Prostate gland (tissue), 2 donors: ENCODE data around the gene SCAPER. TPM values are rescaled to one million over a fixed set of nuclear protein-coding genes. Genes with fewer than 3 reads are reported as not detected.
A peak's percentile ranks its signal among the peaks of the same experiment; 100 is the strongest.

Experiments used
- DNase-seq: peaks from one replicate; pipeline ENCODE4 v3.0.0-alpha.2; 2019; ENCODE audit warnings: low spot score
- H3K27ac ChIP-seq, 2 donors: fragments of 200-600 bp; sonication (generic); 2 replicates each; pipeline ENCODE4 v1.5.1; 2017 to 2019
- H3K27me3 ChIP-seq: fragments of 200-600 bp; sonication (generic); replicated peaks from 2 replicates; pipeline ENCODE4 v1.5.1; 2019; ENCODE audit not compliant: insufficient read depth
- H3K36me3 ChIP-seq, 2 donors: fragments of 200-600 bp; sonication (generic); 1 replicate in 1 of 2; 2 replicates in 1 of 2; pipeline versions ENCODE4 v1.5.1 to v1.8.1; 2017 to 2019
- H3K4me1 ChIP-seq: fragments of 200-600 bp; sonication (generic); replicated peaks from 2 replicates; pipeline ENCODE4 v1.5.1; 2019
- H3K4me3 ChIP-seq, 2 donors: fragments of 200-600 bp; sonication (generic); 2 replicates each; pipeline ENCODE4 v1.5.1; 2017 to 2019
- H3K9me3 ChIP-seq: fragments of 200-600 bp; sonication (generic); 2 replicates; pipeline ENCODE4 v1.5.1; 2017
- POLR2A ChIP-seq: fragments of 450-650 bp; IDR thresholded peaks from one replicate; pipeline ENCODE4 v1.6.1; 2016; ENCODE audit warnings: antibody characterized with exemption, mild to moderate bottlenecking
- POLR2AphosphoS5 ChIP-seq: sonication (generic); formaldehyde crosslinking; IDR thresholded peaks from one replicate; pipeline ENCODE4 v1.6.1; 2017; ENCODE audit warnings: antibody characterized with exemption
- WGBS: methylation state at CpG from one replicate; pipeline ENCODE4 v1.1.5; 2018; 5-methylcytosine and 5-hydroxymethylcytosine counted together
- intact Hi-C: fragments of 100-400 bp; cut with DNase I; formaldehyde crosslinking; loops from one replicate; pipeline ENCODE4 v1.14.2; 2022
- total RNA-seq, 2 donors: library from RNA; depleted of rRNA; stranded (reverse); fragments of >200 nt; gene quantifications; one replicate each; pipeline ENCODE4 v1.1.0, GENCODE V29; 2016
- TF ChIP-seq, protein P1 (sequence below), 4 experiments: fragments of 200-600 bp in 2 of 4; fragments of 450-650 bp in 2 of 4; sonication (generic) in 2 of 4; IDR thresholded peaks; 1 replicate in 3 of 4; 2 replicates in 1 of 4; pipeline ENCODE4 v1.5.1; 2016 to 2019; ENCODE audit warnings: antibody characterized with exemption in 4 of 4, mild to moderate bottlenecking in 2 of 4, moderate library complexity in 2 of 4

Gene SCAPER
- total RNA-seq, 2 donors from 2014 or later = 19.1 to 38.9 TPM

DNA sequence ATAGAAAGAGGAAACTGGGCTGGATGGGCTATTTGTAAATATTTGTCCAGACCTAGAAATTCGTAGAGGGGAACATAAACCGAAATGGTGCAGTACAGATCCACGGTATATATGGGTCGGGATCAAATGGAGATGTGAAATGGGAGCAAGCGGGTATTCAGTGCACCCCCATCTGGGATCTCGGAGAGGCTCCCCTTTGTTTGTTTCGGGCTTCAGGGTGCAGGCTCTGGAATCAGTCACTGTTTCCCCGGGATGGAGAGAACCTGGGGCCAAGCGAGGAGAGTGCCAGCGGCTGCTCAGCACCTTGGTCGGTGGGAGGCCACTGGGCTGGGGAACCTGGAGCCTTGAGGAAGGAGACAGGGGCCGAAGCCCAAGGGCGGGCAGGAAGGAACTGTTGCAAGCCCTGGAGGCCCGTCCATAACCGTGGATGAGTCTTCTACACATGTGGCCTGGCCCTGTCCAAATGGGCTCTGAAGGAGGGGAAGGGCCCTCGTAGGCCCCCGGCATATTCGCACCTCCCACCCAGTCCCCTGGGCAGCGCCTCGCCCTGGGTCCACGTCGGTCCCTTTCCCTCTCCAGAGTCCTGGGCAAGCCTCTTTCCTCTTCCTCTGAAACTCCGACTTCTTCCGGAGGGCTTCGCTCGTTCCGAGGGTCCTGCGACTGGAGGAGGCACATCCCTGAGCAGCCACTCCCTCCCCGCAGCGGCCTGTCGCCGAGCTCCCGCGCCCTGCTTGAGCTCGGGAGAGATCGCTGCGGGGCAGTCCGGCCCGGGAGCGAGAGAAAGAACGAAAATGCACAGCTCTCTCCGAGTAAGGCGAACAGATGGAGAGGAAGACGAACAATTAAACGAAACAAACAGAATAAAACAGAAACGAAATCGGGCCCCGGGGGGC, 565.6 kb downstream of the SCAPER start:
- no peak for DNase-seq
- TF ChIP-seq POLR2A (no peak), POLR2AphosphoS5 (no peak)
- TF ChIP-seq, protein P1, sequence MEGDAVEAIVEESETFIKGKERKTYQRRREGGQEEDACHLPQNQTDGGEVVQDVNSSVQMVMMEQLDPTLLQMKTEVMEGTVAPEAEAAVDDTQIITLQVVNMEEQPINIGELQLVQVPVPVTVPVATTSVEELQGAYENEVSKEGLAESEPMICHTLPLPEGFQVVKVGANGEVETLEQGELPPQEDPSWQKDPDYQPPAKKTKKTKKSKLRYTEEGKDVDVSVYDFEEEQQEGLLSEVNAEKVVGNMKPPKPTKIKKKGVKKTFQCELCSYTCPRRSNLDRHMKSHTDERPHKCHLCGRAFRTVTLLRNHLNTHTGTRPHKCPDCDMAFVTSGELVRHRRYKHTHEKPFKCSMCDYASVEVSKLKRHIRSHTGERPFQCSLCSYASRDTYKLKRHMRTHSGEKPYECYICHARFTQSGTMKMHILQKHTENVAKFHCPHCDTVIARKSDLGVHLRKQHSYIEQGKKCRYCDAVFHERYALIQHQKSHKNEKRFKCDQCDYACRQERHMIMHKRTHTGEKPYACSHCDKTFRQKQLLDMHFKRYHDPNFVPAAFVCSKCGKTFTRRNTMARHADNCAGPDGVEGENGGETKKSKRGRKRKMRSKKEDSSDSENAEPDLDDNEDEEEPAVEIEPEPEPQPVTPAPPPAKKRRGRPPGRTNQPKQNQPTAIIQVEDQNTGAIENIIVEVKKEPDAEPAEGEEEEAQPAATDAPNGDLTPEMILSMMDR (IDR thresholded peaks at IDR 0.05) = no peak
- peaks cover 7% of the 10 kb centered on the region for H3K4me1 ChIP-seq
- peak overlapping the region; percentile 17 to 21 for H3K4me3 ChIP-seq
- intact Hi-C loops = no loop called here
- no peaks in the 10 kb centered on the region for H3K36me3 ChIP-seq
- peak overlapping the region; percentile 41 to 53 for H3K27ac ChIP-seq
- 17% methylated on average over 48 of the region's 48 CpGs for WGBS
- H3K9me3 ChIP-seq = no peaks in the 10 kb centered on the region
- H3K27me3 ChIP-seq = peaks cover 50% of the 10 kb centered on the region

DNA sequence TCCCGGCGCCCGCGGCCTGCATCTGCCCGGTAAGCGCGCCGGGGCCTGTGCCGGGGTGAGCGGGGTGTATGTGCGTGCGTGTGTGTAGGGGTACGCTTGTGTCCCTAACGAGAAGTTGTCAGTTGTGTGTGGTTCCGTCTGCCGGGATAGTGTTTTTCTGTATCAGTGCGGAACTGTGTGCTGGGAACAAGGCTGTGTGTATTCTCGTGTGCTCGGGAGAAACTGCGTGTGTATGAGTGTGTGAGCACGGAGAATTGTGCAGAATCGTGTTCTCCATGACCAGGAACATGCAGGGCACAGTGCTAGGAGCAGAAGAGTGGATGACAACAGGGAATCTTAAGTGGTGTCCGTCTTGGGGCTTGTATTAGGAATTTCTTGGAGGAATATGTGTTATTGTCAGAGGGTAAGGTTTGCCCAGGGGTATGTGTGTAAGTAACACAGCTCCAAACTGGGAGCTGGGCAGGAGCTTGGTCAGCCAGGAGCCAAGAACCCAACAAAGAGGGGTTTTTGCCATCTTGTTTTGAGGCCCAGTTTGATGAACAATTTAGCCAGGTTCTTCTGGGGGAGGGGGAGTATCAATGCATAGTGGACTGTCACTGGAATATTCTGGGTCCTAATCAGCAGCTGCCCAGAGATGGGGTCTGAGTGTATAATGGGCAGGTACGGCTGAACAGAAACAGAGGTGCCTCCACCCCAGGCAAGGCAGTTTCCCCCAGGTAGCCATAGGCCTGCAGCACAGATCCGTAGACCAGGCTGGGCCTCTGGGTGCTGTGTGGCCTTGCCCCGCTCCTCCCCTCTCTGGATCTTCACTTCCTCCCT, 566.4 kb downstream of the SCAPER start:
- H3K4me3 ChIP-seq = peak overlapping the region; percentile 21 to 22
- H3K27ac ChIP-seq = peak overlapping the region in 1 of 2 donors; percentile 50
- TF ChIP-seq POLR2AphosphoS5 (no peak), POLR2A (no peak)
- TF ChIP-seq, protein P1 (IDR thresholded peaks at IDR 0.05) = no peak
- peaks cover 46% of the 10 kb centered on the region for H3K27me3 ChIP-seq
- H3K9me3 ChIP-seq = no peaks in the 10 kb centered on the region
- no peak for DNase-seq
- WGBS = 22% methylated on average over 21 of the region's 26 CpGs
- no peaks in the 10 kb centered on the region for H3K36me3 ChIP-seq
- intact Hi-C loops = no loop called here
- H3K4me1 ChIP-seq = peaks cover 7% of the 10 kb centered on the region

DNA sequence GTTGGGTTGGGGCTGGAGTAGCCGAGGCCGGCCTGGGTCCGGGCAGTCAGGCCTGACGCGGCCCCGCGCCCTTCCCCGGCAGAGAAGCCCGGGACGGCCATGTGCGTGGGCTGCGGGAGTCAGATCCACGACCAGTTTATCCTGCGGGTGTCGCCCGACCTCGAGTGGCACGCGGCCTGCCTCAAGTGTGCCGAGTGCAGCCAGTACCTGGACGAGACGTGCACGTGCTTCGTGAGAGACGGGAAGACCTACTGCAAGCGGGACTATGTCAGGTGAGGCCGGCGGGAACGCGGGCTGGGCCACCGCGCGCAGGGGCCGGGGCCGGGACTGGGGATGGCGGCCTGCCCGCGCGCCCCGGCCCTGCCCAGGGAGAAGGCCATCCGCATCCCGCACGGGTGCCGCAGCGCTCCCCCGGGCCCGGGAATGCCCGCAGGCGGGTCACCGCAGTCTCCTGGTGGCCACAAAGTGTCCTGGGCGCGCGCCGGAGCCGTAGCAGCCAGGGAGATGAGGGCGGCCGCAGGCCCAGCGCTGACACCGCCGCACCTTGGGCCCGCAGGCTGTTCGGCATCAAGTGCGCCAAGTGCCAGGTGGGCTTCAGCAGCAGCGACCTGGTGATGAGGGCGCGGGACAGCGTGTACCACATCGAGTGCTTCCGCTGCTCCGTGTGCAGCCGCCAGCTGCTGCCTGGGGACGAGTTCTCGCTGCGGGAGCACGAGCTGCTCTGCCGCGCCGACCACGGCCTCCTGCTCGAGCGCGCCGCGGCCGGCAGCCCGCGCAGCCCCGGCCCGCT, 567.2 kb downstream of the SCAPER start:
- intact Hi-C loops = no loop called here
- peaks cover 46% of the 10 kb centered on the region for H3K27me3 ChIP-seq
- peak overlapping the region; percentile 41 to 50 for H3K27ac ChIP-seq
- peak overlapping the region; percentile 2 to 22 for H3K4me3 ChIP-seq
- TF ChIP-seq, protein P1 (IDR thresholded peaks at IDR 0.05) = no peak
- TF ChIP-seq POLR2AphosphoS5 = no peak
- TF ChIP-seq POLR2A = no peak
- H3K4me1 ChIP-seq = peaks cover 7% of the 10 kb centered on the region
- H3K9me3 ChIP-seq = no peaks in the 10 kb centered on the region
- H3K36me3 ChIP-seq = no peaks in the 10 kb centered on the region
- WGBS = 4% methylated on average over 64 of the region's 89 CpGs
- no peak for DNase-seq

DNA sequence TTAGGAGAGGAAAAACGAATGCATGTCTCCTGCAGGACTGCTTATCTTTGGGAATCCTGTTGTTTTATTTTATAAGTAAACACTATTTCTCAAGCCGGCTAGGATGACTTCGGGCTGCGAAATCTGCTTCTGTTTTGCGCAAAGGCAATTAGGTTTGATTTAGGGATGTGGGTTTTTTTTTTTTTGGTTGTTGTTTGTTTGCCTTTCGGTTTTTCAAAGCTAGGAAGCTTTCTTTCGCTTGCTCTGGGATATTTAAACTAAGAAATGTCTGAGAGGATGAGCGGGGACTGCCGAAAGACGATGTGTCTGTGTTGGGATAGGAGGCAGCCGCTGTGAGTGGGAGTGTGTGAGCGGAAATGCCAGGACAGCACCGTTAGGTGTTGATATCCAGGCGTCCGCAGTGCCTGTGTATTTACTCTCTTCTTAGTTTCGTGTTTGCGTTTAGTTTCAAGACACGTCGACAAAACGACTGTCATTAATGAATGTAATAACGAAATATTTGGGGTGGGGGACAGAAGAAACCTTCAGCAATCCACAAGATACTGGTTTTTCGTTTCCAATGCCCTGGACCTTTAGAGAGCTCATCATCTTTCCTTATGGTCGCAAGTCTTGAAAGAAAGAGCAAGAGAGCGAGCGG, 568.0 kb downstream of the SCAPER start:
- TF ChIP-seq POLR2A (no peak), POLR2AphosphoS5 (peak; percentile 13)
- TF ChIP-seq, protein P1 (IDR thresholded peaks at IDR 0.05) = no peak
- H3K36me3 ChIP-seq = no peaks in the 10 kb centered on the region
- intact Hi-C loops = no loop called here
- peak overlapping the region; percentile 41 to 50 for H3K27ac ChIP-seq
- 6% methylated on average over 25 of the region's 25 CpGs for WGBS
- H3K27me3 ChIP-seq = peaks cover 43% of the 10 kb centered on the region
- no peak for DNase-seq
- H3K4me1 ChIP-seq = peaks cover 7% of the 10 kb centered on the region
- H3K4me3 ChIP-seq = peak overlapping the region; percentile 2 to 22
- H3K9me3 ChIP-seq = no peaks in the 10 kb centered on the region
